ENCODE measurements around the gene PLEKHM3.

- TF ChIP-seq, protein P1, sequence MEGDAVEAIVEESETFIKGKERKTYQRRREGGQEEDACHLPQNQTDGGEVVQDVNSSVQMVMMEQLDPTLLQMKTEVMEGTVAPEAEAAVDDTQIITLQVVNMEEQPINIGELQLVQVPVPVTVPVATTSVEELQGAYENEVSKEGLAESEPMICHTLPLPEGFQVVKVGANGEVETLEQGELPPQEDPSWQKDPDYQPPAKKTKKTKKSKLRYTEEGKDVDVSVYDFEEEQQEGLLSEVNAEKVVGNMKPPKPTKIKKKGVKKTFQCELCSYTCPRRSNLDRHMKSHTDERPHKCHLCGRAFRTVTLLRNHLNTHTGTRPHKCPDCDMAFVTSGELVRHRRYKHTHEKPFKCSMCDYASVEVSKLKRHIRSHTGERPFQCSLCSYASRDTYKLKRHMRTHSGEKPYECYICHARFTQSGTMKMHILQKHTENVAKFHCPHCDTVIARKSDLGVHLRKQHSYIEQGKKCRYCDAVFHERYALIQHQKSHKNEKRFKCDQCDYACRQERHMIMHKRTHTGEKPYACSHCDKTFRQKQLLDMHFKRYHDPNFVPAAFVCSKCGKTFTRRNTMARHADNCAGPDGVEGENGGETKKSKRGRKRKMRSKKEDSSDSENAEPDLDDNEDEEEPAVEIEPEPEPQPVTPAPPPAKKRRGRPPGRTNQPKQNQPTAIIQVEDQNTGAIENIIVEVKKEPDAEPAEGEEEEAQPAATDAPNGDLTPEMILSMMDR (IDR thresholded peaks at IDR 0.05; ENCODE audit: insufficient read depth, low read length, poor library complexity, severe bottlenecking), result no peak
- no peak for TF ChIP-seq EZH2phosphoT487 (conservative IDR thresholded peaks at IDR 0.05; ENCODE audit: low read length)
Measured at GRCh38 chr2:207779523-207779922, 245.8 kb downstream of the PLEKHM3 start.
